NCI-H2227 treated with DMSO at 0.1 percent for 48 hours (cell line): Measurements from ENCODE around the gene DGKI.
A peak's percentile ranks its signal among the peaks of the same experiment; 100 is the strongest.

Experiments
- DNase-seq: peaks from one replicate; lab custom pipeline; 2025; lab: John Stamatoyannopoulos, UW

The DGKI gene

GRCh38 chr7:137787301-137787976 lies 59.3 kb downstream of the DGKI start:
- DNase-seq = no peak

GRCh38 chr7:137778511-137778910 lies 68.3 kb downstream of the DGKI start:
- DNase-seq = no peak

DNA sequence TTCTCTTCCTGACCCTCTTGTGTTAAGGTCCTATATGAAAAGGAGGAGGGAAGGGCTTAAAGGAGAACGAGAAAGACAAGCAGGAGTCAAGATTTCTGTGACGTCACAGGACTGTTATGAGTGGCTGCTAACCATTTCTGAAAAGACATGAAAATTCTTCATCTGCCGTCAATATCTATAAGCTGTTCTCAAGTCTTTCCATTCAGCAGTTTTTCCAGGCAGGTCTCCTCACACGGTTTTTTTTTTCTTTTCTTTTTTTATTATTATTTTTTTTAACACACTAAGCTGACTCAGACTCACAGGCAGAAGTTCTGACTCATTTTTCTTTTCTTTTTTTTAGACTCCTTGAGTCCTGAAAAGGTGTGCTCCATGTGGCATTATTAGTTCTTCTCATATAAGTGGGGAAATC lies 72.0 kb downstream of the DGKI start:
- DNase-seq = no peak

GRCh38 chr7:137772748-137773147 lies 74.0 kb downstream of the DGKI start:
- DNase-seq = no peak

- no peak for DNase-seq
These were observed 74.5 kb downstream of the DGKI start for GRCh38 chr7:137772316-137772715.

GRCh38 chr7:137771679-137772078 lies 75.1 kb downstream of the DGKI start:
- no peak for DNase-seq

GRCh38 chr7:137771273-137771672 lies 75.5 kb downstream of the DGKI start:
- no peak for DNase-seq

GRCh38 chr7:137768366-137768765 lies 78.4 kb downstream of the DGKI start:
- no peak for DNase-seq

DNA sequence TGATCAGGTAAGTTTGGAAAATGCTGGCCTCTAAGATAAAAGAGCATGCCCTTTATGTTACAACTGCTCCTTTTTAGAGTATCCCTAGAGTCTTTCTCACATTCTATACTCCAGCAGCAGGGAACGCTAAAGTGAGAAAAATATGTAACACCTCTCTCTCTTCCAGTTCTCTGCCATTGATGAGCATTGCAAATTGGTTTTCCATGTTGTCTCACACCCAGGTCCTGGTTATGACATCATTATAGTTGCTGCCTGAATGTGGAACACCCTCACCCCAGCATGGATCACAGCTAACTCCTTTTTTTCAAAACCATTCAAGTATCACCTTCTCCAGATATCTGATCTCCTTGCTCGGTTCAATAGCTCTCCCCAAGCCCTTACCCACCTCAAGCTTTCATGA lies 84.4 kb downstream of the DGKI start:
- DNase-seq = no peak

- peak; percentile 51 for DNase-seq
These were observed 86.7 kb downstream of the DGKI start for GRCh38 chr7:137760111-137760510.

DNA sequence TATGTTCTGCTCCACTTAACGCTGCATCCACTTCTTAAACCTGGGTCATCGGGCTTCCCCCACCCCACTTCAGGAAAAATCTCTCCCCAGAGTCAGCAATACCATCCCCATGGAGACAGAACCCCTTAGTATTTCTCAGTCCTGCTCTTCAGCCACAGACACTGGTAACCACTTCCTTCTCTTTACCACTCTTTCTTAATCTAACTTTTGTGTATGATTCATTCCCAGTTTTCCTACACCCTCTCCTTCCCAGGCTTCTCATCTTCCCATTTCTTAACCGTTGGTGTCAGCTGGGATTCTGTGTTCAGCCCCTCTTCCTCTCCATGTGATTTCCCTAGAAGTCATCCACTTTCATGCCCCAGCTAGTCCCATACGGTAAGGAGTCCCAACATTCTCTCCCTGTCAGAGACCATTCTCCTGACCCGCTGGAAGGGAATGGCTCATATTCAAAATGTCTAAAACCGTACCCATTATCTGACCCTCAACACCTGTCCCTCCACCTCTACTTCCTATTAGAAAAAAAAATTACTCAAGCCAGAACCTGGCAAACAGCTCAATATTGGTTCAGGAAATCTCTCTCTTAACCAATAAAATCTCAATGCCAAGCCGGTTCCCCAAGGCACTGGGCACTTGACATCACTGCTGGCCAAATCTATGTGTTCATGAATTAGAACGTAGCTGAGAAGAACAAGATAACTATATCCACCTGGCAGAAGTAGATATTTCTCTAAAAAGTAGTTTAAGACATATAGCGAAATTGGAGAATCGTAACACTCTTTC lies 89.4 kb downstream of the DGKI start:
- DNase-seq = no peak

DNA sequence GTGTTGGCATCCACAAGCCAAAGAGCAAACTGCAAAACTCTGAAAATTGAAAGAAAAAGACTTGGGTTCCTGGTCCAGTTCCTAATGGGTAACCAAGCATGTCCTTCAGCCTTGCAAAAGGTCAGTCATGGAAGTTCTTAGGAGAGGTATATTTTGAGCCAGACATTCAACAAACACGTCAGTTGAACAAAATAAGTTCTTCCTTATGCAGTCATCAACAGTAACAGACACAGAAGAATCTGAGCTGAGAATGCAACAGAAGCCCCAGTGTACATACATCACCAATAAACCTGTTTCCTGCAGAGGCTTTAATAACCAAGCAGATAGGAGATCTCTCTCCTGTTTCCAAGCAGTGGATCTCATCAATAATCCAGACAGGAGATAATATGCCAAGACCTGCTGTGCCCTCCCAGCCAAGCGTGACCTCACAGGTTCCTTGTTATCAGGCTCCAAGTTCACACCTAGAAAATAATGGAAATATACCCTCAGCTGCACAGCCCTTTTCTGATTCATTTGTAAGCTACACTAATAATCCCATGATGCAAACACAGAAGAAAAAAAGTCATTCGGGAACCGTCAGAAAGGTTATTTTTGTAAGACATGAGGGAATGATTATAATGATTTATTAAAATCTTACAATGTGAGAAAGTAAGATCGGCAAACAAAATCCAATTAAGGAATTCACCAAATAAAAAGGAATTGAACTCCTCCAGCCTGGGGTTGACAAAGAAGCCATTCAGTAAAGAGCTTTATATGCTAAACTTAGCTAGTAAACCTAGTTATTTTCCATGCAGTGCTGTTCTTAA lies 90.7 kb downstream of the DGKI start:
- DNase-seq = no peak

- DNase-seq = no peak
These were observed 91.3 kb downstream of the DGKI start for GRCh38 chr7:137755427-137755826.

DNA sequence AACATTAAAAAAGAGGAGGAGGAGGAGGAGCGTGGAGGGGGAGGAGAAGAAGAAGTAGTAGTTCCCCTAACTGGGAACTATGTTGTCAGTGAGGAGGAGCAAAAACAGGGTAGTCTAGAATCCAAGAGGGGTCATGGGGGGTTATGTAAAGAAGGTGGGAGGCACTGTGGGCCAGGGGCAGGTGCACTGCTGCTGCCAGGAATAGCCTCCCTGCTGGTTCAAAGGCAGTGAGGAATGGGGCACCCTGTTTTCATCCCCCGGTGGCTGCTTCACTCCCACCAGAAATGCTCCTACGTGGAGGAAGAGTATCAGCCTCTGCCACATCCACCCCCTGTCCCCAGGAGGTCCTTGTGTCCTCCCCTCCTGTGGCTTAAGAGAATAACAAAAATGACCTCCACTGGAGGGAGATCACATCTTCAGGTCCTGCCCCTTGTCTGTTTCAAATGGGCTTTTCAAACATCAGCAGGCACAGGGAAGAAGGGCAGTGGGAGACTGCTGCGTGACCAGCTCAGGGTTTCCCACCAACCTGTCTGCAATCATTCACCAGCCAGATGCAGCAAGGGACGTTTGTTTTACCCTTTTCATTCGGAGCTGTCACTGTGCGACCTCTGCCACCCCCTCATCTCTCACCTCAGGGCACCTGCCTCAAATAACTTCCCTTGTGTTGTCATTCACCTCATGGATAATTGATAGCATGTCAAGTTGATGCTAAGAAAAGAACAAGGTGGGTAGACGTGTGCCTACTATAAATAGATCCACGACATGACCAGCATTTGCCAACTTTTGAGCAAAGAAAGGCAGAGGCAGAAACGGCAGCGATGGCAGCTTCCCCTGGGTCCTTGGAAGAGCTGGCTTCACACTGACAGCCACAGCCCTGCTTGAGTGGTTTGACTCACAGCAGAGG lies 92.6 kb downstream of the DGKI start:
- DNase-seq = peak; percentile 25

GRCh38 chr7:137753575-137753947 lies 93.2 kb downstream of the DGKI start:
- DNase-seq = no peak

- DNase-seq = no peak
These were observed 93.7 kb downstream of the DGKI start for GRCh38 chr7:137753067-137753466.

GRCh38 chr7:137751361-137752009 lies 95.3 kb downstream of the DGKI start:
- no peak for DNase-seq

DNA sequence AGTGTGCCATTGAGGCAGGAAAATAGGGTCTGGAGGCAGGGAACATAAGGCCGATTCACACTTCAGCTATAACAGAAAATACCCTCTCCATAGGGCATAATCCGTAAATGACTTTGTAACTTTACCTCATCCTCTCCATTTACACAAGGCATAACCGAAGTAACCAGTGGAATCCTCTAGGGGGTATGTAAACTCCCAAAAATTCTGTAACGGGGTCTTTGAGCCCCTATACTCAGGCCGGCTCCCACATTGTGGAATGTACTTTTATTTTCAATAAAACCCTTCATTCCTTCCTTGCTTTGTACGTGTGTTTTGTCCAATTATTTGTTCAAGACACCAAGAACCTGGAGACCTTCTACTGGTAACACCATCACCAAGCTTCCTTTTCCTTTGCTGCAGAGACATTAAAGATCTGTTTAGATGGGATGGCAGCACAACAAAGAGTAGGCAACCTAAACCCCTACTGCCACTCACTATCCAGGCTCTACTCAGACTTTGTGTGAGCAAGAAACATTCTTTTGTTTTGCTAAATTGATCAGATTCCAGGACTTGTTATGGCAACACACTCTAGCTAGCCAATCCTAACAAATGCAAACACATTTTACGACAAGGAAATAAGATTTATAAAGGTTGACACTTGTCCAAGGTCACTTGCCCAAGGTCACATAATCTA lies 99.3 kb downstream of the DGKI start:
- DNase-seq = no peak

GRCh38 chr7:137743021-137743420 lies 103.8 kb downstream of the DGKI start:
- DNase-seq = no peak

GRCh38 chr7:137742051-137742450 lies 104.7 kb downstream of the DGKI start:
- no peak for DNase-seq

DNA sequence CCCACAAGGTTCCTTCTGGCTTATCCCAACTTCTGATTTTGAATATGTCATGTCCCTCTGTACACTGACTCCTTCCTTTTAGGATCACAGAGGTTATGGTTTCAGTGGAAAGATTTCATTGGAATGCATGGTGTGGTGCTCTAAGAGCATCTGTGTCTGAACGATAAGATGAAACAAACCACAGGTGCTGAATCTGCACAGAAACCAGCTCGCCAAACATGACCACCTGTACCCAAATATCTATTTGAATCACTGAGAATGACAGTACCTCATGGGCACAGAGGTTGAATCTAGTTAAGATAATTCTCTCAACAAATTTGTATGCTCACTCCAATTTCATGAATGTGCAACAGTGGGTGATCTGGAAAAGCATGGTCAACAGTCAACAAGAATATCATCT lies 105.3 kb downstream of the DGKI start:
- no peak for DNase-seq
